ENCODE data around the gene PNLIPRP3.

The PNLIPRP3 gene

DNA sequence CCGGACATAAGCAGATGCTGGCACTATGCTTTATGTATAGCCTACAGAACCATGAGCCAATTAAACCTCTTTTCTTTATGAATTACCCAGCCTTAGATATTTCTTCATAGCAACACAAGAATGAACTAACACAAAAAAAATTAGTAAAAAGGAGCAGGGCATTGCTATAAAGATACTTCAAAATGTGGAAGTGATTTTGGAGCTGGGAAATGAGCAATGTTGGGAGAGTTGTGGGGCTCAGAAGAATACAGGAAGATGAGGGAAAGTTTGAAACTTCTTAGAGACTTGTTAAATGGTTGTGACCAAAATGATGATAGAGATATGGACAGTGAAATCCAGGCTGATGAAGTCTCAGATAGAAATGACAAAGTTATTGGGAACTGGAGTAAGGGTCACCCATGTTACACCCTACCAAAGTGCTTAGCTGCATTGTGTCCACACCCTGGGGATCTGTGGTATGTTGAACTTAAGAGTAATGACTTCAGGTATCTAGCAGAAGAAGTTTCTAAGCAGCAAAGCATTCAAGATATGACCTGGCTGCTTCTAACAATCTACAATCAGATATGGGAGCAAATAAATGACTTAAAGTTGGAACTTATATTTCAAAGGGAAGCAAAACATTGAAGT is 24.2 kb downstream of the PNLIPRP3 start:
- no peak overlapping the region for H3K9ac ChIP-seq (ENCODE audit: insufficient read length, low read depth)
- H3K27me3 ChIP-seq (ENCODE audit: insufficient read depth, insufficient read length) = no peaks in the 10 kb centered on the region
- H3K4me1 ChIP-seq (ENCODE audit: insufficient read depth, insufficient read length) = no peaks in the 10 kb centered on the region
- H3K9me3 ChIP-seq (ENCODE audit: insufficient read depth, low read length) = peaks cover 12% of the 10 kb centered on the region; the same call in 1 of the 2 replicates
- no peaks in the 10 kb centered on the region for H3K36me3 ChIP-seq (ENCODE audit: insufficient read depth, insufficient read length, low read length)
- no peak overlapping the region for H3K4me3 ChIP-seq (ENCODE audit: insufficient read length, low read depth)
- TF ChIP-seq YY1 (IDR thresholded peaks at IDR 0.05; ENCODE audit: insufficient read depth, insufficient read length) (no peak), SUZ12 (IDR thresholded peaks at IDR 0.05; ENCODE audit: extremely low read depth, insufficient read depth, insufficient read length) (no peak), ZNF274 (IDR thresholded peaks at IDR 0.05; ENCODE audit: low read depth, low read length) (no peak)
- no peak for DNase-seq (ENCODE audit: low read depth, low spot score)

DNA sequence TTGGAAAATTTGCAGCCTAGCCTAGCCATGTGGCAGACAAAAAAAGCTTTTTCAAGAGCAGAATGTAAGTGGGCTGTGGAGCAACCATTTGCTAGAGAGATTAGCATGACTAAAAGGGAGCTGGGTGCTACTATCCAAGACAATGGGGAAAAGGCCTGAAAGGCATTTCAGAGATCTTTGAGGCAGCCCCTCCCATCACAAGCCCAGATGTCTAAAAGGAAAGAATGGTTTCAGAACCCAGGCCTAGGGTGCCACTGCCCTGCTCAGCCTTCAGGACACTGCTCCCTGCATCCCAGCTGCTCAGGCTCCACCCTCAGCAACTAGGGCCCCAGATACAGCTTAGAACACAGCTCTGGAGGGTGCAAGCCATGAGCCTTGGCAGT is 24.7 kb downstream of the PNLIPRP3 start:
- Histone ChIP-seq H3K27me3 (ENCODE audit: insufficient read depth, insufficient read length) (no peaks in the 10 kb centered on the region), H3K4me3 (ENCODE audit: insufficient read length, low read depth) (no peak overlapping the region), H3K9ac (ENCODE audit: insufficient read length, low read depth) (no peak overlapping the region), H3K4me1 (ENCODE audit: insufficient read depth, insufficient read length) (no peaks in the 10 kb centered on the region), H3K9me3 (ENCODE audit: insufficient read depth, low read length) (peaks cover 12% of the 10 kb centered on the region; the same call in 1 of the 2 replicates), H3K36me3 (ENCODE audit: insufficient read depth, insufficient read length, low read length) (no peaks in the 10 kb centered on the region)
- peak; percentile 27 for DNase-seq (ENCODE audit: low read depth, low spot score)
- TF ChIP-seq ZNF274 (IDR thresholded peaks at IDR 0.05; ENCODE audit: low read depth, low read length) (no peak), YY1 (IDR thresholded peaks at IDR 0.05; ENCODE audit: insufficient read depth, insufficient read length) (no peak), SUZ12 (IDR thresholded peaks at IDR 0.05; ENCODE audit: extremely low read depth, insufficient read depth, insufficient read length) (no peak)

DNA sequence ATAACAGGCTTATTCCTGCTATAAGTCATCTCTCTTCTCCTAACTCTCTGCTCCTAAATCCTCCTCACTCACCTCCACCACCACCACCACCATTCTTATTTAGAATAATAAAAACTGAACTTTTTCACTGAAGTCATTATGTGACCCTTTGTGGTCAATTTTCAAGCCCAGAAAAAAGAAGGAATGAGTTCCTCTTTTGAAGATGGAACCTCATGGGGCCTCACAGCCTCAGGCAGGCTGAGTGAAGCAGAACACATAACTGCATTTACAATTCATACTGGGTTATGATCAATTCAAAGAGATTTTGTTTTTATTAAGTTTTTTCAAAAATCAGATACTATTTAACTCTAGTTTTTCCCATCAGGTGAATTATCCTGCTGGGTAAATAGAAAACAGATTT is 29.8 kb downstream of the PNLIPRP3 start:
- Histone ChIP-seq H3K4me3 (ENCODE audit: insufficient read length, low read depth) (no peak overlapping the region), H3K27me3 (ENCODE audit: insufficient read depth, insufficient read length) (no peaks in the 10 kb centered on the region), H3K9ac (ENCODE audit: insufficient read length, low read depth) (no peak overlapping the region), H3K36me3 (ENCODE audit: insufficient read depth, insufficient read length, low read length) (no peaks in the 10 kb centered on the region), H3K9me3 (ENCODE audit: insufficient read depth, low read length) (peaks cover 12% of the 10 kb centered on the region; the same call in 1 of the 2 replicates), H3K4me1 (ENCODE audit: insufficient read depth, insufficient read length) (no peaks in the 10 kb centered on the region)
- TF ChIP-seq SUZ12 (IDR thresholded peaks at IDR 0.05; ENCODE audit: extremely low read depth, insufficient read depth, insufficient read length) (no peak), ZNF274 (IDR thresholded peaks at IDR 0.05; ENCODE audit: low read depth, low read length) (no peak), YY1 (IDR thresholded peaks at IDR 0.05; ENCODE audit: insufficient read depth, insufficient read length) (no peak)
- DNase-seq (ENCODE audit: low read depth, low spot score) = no peak

DNA sequence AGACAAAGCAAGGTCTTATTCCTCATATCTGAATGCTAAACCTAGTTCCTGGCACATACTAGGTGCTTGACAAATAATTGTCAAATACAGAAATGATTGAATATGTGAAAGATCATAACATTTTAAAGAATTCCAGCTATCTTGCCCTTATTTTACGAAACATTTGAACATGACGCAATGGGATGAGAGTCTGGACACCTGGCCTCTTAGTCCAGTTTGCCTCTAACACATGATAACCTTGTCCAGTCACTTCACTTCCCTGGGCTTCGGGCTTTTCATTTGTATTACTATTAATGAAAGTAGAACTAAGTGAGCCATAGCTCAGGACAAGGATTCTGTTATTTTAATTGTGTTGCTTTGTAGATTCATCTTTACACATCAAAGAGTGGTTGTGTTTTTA is 32.6 kb downstream of the PNLIPRP3 start:
- Histone ChIP-seq H3K4me1 (ENCODE audit: insufficient read depth, insufficient read length) (peaks cover 2% of the 10 kb centered on the region), H3K9ac (ENCODE audit: insufficient read length, low read depth) (no peak overlapping the region), H3K9me3 (ENCODE audit: insufficient read depth, low read length) (no peaks in the 10 kb centered on the region), H3K36me3 (ENCODE audit: insufficient read depth, insufficient read length, low read length) (no peaks in the 10 kb centered on the region), H3K27me3 (ENCODE audit: insufficient read depth, insufficient read length) (no peaks in the 10 kb centered on the region), H3K4me3 (ENCODE audit: insufficient read length, low read depth) (no peak overlapping the region)
- TF ChIP-seq ZNF274 (IDR thresholded peaks at IDR 0.05; ENCODE audit: low read depth, low read length) (no peak), SUZ12 (IDR thresholded peaks at IDR 0.05; ENCODE audit: extremely low read depth, insufficient read depth, insufficient read length) (no peak), YY1 (IDR thresholded peaks at IDR 0.05; ENCODE audit: insufficient read depth, insufficient read length) (no peak)
- no peak for DNase-seq (ENCODE audit: low read depth, low spot score)

DNA sequence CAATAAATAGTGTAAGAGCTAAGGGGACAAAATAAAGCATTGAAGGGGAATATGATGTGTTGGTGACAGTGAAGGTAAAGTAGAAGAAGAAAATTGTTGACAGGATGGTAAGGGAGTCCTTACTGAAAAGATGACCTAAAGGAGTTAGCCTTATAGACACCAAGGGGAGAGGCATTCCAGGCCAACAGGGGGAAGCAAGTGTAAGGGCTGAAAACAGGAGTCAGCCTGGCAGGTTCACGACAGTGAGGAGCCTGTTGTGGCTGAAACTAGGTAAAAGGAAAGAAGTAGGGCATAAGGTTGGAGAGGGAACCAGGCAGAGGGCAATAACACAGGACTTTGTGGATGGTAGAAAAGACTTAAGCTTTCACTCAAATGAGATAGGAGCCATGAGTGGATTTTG is 34.0 kb downstream of the PNLIPRP3 start:
- Histone ChIP-seq H3K4me3 (ENCODE audit: insufficient read length, low read depth) (no peak overlapping the region), H3K27me3 (ENCODE audit: insufficient read depth, insufficient read length) (no peaks in the 10 kb centered on the region), H3K9ac (ENCODE audit: insufficient read length, low read depth) (no peak overlapping the region), H3K4me1 (ENCODE audit: insufficient read depth, insufficient read length) (peaks cover 2% of the 10 kb centered on the region), H3K9me3 (ENCODE audit: insufficient read depth, low read length) (no peaks in the 10 kb centered on the region), H3K36me3 (ENCODE audit: insufficient read depth, insufficient read length, low read length) (no peaks in the 10 kb centered on the region)
- no peak for TF ChIP-seq SUZ12 (IDR thresholded peaks at IDR 0.05; ENCODE audit: extremely low read depth, insufficient read depth, insufficient read length)
- no peak for TF ChIP-seq YY1 (IDR thresholded peaks at IDR 0.05; ENCODE audit: insufficient read depth, insufficient read length)
- no peak for TF ChIP-seq ZNF274 (IDR thresholded peaks at IDR 0.05; ENCODE audit: low read depth, low read length)
- DNase-seq (ENCODE audit: low read depth, low spot score) = no peak

DNA sequence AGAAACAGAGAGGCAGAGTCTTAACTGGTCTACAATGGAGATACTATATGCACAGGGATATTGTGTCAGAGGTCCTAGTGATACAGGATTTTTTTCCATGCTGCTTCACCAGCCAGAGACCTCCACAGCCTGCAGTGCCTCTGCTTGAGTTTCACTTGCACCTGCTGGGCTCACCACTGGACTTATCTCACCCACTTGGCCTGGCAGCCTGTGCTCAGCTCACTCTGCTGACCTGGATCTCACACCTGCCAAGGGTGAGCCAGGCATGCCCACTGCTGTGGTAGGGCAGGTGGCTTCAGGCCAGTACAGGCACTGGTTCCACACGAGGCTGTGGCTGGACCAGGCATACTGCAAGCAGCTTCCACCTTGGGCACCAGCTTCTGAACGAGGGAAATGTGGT is 36.6 kb downstream of the PNLIPRP3 start:
- no peak for TF ChIP-seq SUZ12 (IDR thresholded peaks at IDR 0.05; ENCODE audit: extremely low read depth, insufficient read depth, insufficient read length)
- no peak for TF ChIP-seq YY1 (IDR thresholded peaks at IDR 0.05; ENCODE audit: insufficient read depth, insufficient read length)
- TF ChIP-seq ZNF274 (IDR thresholded peaks at IDR 0.05; ENCODE audit: low read depth, low read length) = no peak
- no peak for DNase-seq (ENCODE audit: low read depth, low spot score)
- H3K4me3 ChIP-seq (ENCODE audit: insufficient read length, low read depth) = no peak overlapping the region
- H3K9ac ChIP-seq (ENCODE audit: insufficient read length, low read depth) = no peak overlapping the region
- no peaks in the 10 kb centered on the region for H3K9me3 ChIP-seq (ENCODE audit: insufficient read depth, low read length)
- no peaks in the 10 kb centered on the region for H3K36me3 ChIP-seq (ENCODE audit: insufficient read depth, insufficient read length, low read length)
- H3K4me1 ChIP-seq (ENCODE audit: insufficient read depth, insufficient read length) = peaks cover 2% of the 10 kb centered on the region
- H3K27me3 ChIP-seq (ENCODE audit: insufficient read depth, insufficient read length) = no peaks in the 10 kb centered on the region

DNA sequence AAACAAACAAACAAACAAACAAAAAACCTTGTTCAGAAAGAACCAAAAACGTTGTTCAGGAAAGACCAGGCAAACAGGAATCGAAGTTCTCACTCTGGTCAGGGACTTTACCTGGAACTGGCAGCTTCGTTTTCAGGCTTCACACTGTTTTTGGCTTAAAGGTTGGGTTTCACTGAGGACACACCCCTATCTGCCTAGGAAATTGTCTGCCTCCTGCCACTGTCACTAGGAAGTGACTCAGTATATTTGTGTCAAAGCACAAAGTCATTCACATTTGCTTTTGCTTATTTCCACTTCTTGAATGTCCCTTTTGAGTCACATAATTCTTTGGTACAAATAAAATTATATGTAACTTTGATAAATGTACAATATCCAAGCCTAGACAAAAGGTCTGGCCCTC is 37.9 kb downstream of the PNLIPRP3 start:
- Histone ChIP-seq H3K36me3 (ENCODE audit: insufficient read depth, insufficient read length, low read length) (no peaks in the 10 kb centered on the region), H3K4me1 (ENCODE audit: insufficient read depth, insufficient read length) (peaks cover 2% of the 10 kb centered on the region), H3K27me3 (ENCODE audit: insufficient read depth, insufficient read length) (no peaks in the 10 kb centered on the region), H3K9ac (ENCODE audit: insufficient read length, low read depth) (no peak overlapping the region), H3K4me3 (ENCODE audit: insufficient read length, low read depth) (no peak overlapping the region), H3K9me3 (ENCODE audit: insufficient read depth, low read length) (no peaks in the 10 kb centered on the region)
- TF ChIP-seq SUZ12 (IDR thresholded peaks at IDR 0.05; ENCODE audit: extremely low read depth, insufficient read depth, insufficient read length) (no peak), ZNF274 (IDR thresholded peaks at IDR 0.05; ENCODE audit: low read depth, low read length) (no peak), YY1 (IDR thresholded peaks at IDR 0.05; ENCODE audit: insufficient read depth, insufficient read length) (no peak)
- DNase-seq (ENCODE audit: low read depth, low spot score) = no peak
